ENCODE data around the gene OR1I1.

Gene OR1I1

DNA sequence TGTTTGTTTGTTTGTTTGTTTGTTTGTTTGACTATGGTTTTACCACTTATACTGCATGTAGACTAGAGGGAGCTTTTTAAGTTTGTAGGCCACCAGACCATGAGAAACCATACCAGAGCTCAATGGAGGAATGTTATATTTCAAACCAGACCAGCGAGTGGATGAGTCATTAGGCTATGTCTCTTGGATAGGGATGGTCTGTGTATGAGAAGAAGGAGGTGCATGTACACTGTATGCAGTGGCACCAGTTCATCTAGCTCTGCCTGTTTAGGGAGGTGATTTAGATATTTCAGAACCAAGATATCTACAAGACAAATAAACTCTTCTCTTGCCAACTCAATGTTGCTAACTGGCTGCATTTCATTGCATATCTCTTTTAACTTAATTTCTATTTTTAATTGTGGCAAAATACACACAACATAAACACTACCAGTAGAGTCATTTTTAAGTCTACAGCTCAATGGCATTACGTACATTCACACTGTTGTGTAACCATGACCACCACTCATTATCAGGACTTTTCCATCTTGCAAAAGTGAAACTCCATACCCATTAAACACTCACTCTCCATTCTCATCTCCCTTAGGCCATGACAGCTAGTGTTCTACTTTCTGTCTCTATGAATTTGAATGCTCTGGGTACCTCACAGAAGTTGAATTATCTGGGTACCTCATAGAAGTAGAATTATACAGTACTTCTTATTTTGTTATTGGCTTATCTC is 54.4 kb downstream of the OR1I1 start:
- no peak overlapping the region for H3K4me3 ChIP-seq (ENCODE audit: insufficient read depth, low read length, poor library complexity, severe bottlenecking)
- no peak overlapping the region for H3K4me2 ChIP-seq (ENCODE audit: low read depth, low read length, poor library complexity, severe bottlenecking)
- no peak overlapping the region for H3K27ac ChIP-seq (ENCODE audit: low read depth, low read length)
- H2AFZ ChIP-seq (ENCODE audit: low read depth, low read length, severe bottlenecking), result no peak overlapping the region
- no peaks in the 10 kb centered on the region for H3K9me2 ChIP-seq (replicated peaks; ENCODE audit: insufficient read depth, low read length)
- no peaks in the 10 kb centered on the region for H4K20me1 ChIP-seq (ENCODE audit: low read depth, low read length)
- no peak for TF ChIP-seq CTCF (IDR thresholded peaks at IDR 0.05; ENCODE audit: insufficient read depth, low read length, poor library complexity, severe bottlenecking)
- TF ChIP-seq EZH2phosphoT487 (conservative IDR thresholded peaks at IDR 0.05; ENCODE audit: low read length), result no peak
- no peaks in the 10 kb centered on the region for H3K36me3 ChIP-seq (ENCODE audit: low read length)
- no peaks in the 10 kb centered on the region for H3K27me3 ChIP-seq (ENCODE audit: low read length)
- no peaks in the 10 kb centered on the region for H3K9me3 ChIP-seq (ENCODE audit: insufficient read depth, low read length)
- no peak overlapping the region for H3K9ac ChIP-seq (ENCODE audit: low read length)
- H3K79me2 ChIP-seq (ENCODE audit: insufficient read depth, low read length), result no peaks in the 10 kb centered on the region
- H3F3A ChIP-seq (ENCODE audit: insufficient read depth), result no peaks in the 10 kb centered on the region

GRCh38 chr19:15137777-15138176 is 55.8 kb downstream of the OR1I1 start:
- no peak for TF ChIP-seq EZH2phosphoT487 (conservative IDR thresholded peaks at IDR 0.05; ENCODE audit: low read length)
- TF ChIP-seq CTCF (IDR thresholded peaks at IDR 0.05; ENCODE audit: insufficient read depth, low read length, poor library complexity, severe bottlenecking), result no peak
- no peak overlapping the region for H3K4me3 ChIP-seq (ENCODE audit: insufficient read depth, low read length, poor library complexity, severe bottlenecking)
- H3K9me3 ChIP-seq (ENCODE audit: insufficient read depth, low read length), result no peaks in the 10 kb centered on the region
- no peak overlapping the region for H3K9ac ChIP-seq (ENCODE audit: low read length)
- H3K27me3 ChIP-seq (ENCODE audit: low read length), result no peaks in the 10 kb centered on the region
- H3K9me2 ChIP-seq (replicated peaks; ENCODE audit: insufficient read depth, low read length), result no peaks in the 10 kb centered on the region
- H3K4me2 ChIP-seq (ENCODE audit: low read depth, low read length, poor library complexity, severe bottlenecking), result no peak overlapping the region
- H2AFZ ChIP-seq (ENCODE audit: low read depth, low read length, severe bottlenecking), result no peak overlapping the region
- H3F3A ChIP-seq (ENCODE audit: insufficient read depth), result no peaks in the 10 kb centered on the region
- H3K79me2 ChIP-seq (ENCODE audit: insufficient read depth, low read length), result no peaks in the 10 kb centered on the region
- no peaks in the 10 kb centered on the region for H3K36me3 ChIP-seq (ENCODE audit: low read length)
- no peak overlapping the region for H3K27ac ChIP-seq (ENCODE audit: low read depth, low read length)
- no peaks in the 10 kb centered on the region for H4K20me1 ChIP-seq (ENCODE audit: low read depth, low read length)

DNA sequence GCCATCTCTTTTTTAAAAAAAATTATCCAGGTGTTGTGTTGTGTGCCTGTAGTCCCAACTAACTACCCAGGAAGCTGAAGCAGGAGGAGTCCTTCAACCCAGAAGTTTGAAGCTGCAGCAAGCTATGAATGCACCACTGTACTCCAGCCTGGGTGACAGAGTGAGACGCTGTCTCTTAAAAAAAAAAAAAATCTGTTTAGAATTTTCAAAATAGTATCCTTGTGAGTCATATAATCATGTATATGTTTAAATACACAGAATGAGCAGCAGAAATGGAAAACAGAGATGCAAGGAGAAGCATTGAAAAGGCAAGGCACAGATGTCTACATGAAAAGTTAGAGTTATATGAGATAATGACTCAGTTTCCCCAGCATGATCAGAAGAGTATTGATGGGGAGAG is 56.4 kb downstream of the OR1I1 start:
- Histone ChIP-seq H3K9me2 (replicated peaks; ENCODE audit: insufficient read depth, low read length) (no peaks in the 10 kb centered on the region), H3F3A (ENCODE audit: insufficient read depth) (no peaks in the 10 kb centered on the region), H3K79me2 (ENCODE audit: insufficient read depth, low read length) (no peaks in the 10 kb centered on the region), H4K20me1 (ENCODE audit: low read depth, low read length) (no peaks in the 10 kb centered on the region), H2AFZ (ENCODE audit: low read depth, low read length, severe bottlenecking) (no peak overlapping the region), H3K9me3 (ENCODE audit: insufficient read depth, low read length) (no peaks in the 10 kb centered on the region), H3K27ac (ENCODE audit: low read depth, low read length) (no peak overlapping the region), H3K36me3 (ENCODE audit: low read length) (no peaks in the 10 kb centered on the region), H3K4me2 (ENCODE audit: low read depth, low read length, poor library complexity, severe bottlenecking) (no peak overlapping the region), H3K27me3 (ENCODE audit: low read length) (no peaks in the 10 kb centered on the region), H3K9ac (ENCODE audit: low read length) (no peak overlapping the region), H3K4me3 (ENCODE audit: insufficient read depth, low read length, poor library complexity, severe bottlenecking) (no peak overlapping the region)
- TF ChIP-seq CTCF (IDR thresholded peaks at IDR 0.05; ENCODE audit: insufficient read depth, low read length, poor library complexity, severe bottlenecking), result no peak
- TF ChIP-seq EZH2phosphoT487 (conservative IDR thresholded peaks at IDR 0.05; ENCODE audit: low read length), result no peak

Data from SU-DHL-6 (cell line).